WTC11 (cell line): ENCODE results near the gene RBFOX2.

ENCODE experiments used
- CTCF ChIP-seq: fragments of 200-600 bp; IDR thresholded peaks from 2 replicates; pipeline ENCODE4 v1.8.0; 2022; ENCODE audit warnings: antibody characterized with exemption
- RELA ChIP-seq: sonication (generic); formaldehyde crosslinking; IDR thresholded peaks from 2 replicates; pipeline ENCODE4 v1.8.1; 2022; ENCODE audit warnings: missing genetic modification reagents, mild to moderate bottlenecking, borderline replicate concordance
- SP1 ChIP-seq: sonication (generic); formaldehyde crosslinking; conservative IDR thresholded peaks from 2 replicates; pipeline ENCODE4 v1.8.1; 2022; ENCODE audit warnings: missing genetic modification reagents
- TEAD4 ChIP-seq: sonication (generic); formaldehyde crosslinking; IDR thresholded peaks from 2 replicates; pipeline ENCODE4 v1.8.0; 2022; ENCODE audit warnings: mild to moderate bottlenecking, missing genetic modification reagents
- TF ChIP-seq, protein P1 (sequence below): sonication (generic); formaldehyde crosslinking; IDR thresholded peaks from 2 replicates; pipeline ENCODE4 v1.8.0; 2022; ENCODE audit warnings: missing genetic modification reagents

DNA sequence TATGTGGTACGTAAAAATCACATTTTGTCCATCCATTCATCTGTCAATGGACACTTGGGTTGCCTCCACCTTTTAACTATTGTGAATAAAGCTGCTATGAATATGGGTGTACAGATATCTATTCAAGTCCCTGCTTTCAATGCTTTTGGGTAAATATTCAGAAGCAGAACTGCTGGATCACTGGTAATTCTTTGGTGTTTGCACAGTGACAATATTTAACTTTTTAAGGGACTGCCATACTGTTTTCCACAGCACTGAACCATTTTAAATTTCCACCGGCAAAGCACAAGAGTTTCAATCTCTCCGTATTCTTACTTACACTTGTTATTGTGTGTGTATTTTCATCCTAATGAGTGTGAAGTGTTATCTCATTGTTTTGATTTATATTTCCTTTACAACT, 79.4 kb downstream of the RBFOX2 start:
- no peak for TF ChIP-seq TEAD4
- TF ChIP-seq, protein P1, sequence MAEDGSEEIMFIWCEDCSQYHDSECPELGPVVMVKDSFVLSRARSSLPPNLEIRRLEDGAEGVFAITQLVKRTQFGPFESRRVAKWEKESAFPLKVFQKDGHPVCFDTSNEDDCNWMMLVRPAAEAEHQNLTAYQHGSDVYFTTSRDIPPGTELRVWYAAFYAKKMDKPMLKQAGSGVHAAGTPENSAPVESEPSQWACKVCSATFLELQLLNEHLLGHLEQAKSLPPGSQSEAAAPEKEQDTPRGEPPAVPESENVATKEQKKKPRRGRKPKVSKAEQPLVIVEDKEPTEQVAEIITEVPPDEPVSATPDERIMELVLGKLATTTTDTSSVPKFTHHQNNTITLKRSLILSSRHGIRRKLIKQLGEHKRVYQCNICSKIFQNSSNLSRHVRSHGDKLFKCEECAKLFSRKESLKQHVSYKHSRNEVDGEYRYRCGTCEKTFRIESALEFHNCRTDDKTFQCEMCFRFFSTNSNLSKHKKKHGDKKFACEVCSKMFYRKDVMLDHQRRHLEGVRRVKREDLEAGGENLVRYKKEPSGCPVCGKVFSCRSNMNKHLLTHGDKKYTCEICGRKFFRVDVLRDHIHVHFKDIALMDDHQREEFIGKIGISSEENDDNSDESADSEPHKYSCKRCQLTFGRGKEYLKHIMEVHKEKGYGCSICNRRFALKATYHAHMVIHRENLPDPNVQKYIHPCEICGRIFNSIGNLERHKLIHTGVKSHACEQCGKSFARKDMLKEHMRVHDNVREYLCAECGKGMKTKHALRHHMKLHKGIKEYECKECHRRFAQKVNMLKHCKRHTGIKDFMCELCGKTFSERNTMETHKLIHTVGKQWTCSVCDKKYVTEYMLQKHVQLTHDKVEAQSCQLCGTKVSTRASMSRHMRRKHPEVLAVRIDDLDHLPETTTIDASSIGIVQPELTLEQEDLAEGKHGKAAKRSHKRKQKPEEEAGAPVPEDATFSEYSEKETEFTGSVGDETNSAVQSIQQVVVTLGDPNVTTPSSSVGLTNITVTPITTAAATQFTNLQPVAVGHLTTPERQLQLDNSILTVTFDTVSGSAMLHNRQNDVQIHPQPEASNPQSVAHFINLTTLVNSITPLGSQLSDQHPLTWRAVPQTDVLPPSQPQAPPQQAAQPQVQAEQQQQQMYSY (CRISPR knock-in tag), result no peak
- no peak for TF ChIP-seq CTCF
- no peak for TF ChIP-seq SP1 (CRISPR knock-in tag)
- no peak for TF ChIP-seq RELA
